GM13976 (cell line): Measurements from ENCODE around the gene TUBGCP3.
"Not testable (repeated sequence)": the region's sequence is repeated elsewhere in the genome, so short reads cannot be mapped to it uniquely, and the experiment has no call there.

ENCODE experiments used
- DNase-seq: peaks from one replicate; pipeline ENCODE4 v3.0.0; 2012; ENCODE audit warnings: low spot score
- in situ Hi-C: fragments of 300-500 bp; cut with MboI; formaldehyde crosslinking; loops from one replicate; pipeline ENCODE4 v1.12.0; 2022; ENCODE audit warnings: low sequenced_read_pairs, mixed read lengths, inconsistent platforms; ENCODE audit not compliant: unreplicated experiment
- TF ChIP-seq, protein P1 (sequence below): IDR thresholded peaks from 2 replicates; pipeline ENCODE4 v1.5.1; 2012; ENCODE audit warnings: borderline replicate concordance, mild to moderate bottlenecking; ENCODE audit not compliant: insufficient read depth; ENCODE audit errors: extremely low read depth, missing control alignments, control extremely low read depth

The TUBGCP3 gene

GRCh38 chr13:112562254-112562653 lies 25.7 kb downstream of the TUBGCP3 start:
- no peak for DNase-seq
- TF ChIP-seq, protein P1, sequence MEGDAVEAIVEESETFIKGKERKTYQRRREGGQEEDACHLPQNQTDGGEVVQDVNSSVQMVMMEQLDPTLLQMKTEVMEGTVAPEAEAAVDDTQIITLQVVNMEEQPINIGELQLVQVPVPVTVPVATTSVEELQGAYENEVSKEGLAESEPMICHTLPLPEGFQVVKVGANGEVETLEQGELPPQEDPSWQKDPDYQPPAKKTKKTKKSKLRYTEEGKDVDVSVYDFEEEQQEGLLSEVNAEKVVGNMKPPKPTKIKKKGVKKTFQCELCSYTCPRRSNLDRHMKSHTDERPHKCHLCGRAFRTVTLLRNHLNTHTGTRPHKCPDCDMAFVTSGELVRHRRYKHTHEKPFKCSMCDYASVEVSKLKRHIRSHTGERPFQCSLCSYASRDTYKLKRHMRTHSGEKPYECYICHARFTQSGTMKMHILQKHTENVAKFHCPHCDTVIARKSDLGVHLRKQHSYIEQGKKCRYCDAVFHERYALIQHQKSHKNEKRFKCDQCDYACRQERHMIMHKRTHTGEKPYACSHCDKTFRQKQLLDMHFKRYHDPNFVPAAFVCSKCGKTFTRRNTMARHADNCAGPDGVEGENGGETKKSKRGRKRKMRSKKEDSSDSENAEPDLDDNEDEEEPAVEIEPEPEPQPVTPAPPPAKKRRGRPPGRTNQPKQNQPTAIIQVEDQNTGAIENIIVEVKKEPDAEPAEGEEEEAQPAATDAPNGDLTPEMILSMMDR: no peak
- in situ Hi-C loops: no loop called here

DNA sequence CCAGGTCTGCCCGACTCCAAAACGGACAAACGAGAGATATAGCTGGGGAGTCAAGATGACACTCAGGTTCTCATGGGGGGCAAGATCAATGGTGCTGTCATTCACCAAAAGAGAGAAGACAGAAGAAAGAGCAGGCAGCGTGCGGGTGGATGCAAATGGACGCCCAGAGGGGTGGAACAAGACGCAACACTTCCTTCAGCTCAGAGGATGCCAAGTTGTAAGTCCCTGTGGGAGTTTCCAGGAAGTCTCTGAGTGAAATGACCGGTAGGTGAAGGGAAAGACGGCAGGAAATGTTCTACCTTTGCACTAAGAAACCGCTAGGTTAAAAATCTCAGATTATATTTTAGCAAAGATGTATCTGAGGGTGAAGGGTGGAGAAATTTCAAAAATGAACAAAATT lies 26.5 kb downstream of the TUBGCP3 start:
- TF ChIP-seq, protein P1: no peak
- in situ Hi-C loops: no loop called here
- no peak for DNase-seq

- DNase-seq: no peak
- TF ChIP-seq, protein P1: no peak
- in situ Hi-C loops: no loop called here
These were observed 29.1 kb downstream of the TUBGCP3 start for GRCh38 chr13:112558696-112559418.

GRCh38 chr13:112556600-112556999 lies 31.4 kb downstream of the TUBGCP3 start:
- in situ Hi-C loops: no loop called here
- TF ChIP-seq, protein P1: no peak
- no peak for DNase-seq

GRCh38 chr13:112554214-112554850 lies 33.6 kb downstream of the TUBGCP3 start:
- in situ Hi-C loops: no loop called here
- TF ChIP-seq, protein P1: no peak
- DNase-seq: no peak

- in situ Hi-C loops, DNase-seq: not testable (repeated sequence)
These were observed 39.0 kb downstream of the TUBGCP3 start for GRCh38 chr13:112548975-112549374.

DNA sequence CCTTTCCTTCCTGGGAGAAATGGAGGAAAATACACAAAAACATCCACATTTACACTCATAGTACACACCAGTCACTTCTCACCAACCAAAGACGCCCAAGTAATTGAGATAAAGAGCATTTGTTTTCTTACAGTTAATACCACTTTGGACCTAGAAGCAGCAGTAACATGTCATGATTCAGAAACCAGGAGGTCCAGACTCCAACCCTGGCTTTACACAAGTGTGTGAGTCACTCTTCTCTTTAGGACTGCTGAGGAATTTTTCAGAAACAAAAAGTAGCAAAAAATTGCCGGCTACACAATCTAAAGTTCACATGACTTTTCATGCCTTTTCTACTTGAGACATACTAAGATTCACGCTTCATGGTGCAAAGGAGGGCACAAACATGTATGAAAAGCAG lies 42.1 kb downstream of the TUBGCP3 start:
- TF ChIP-seq, protein P1: no peak
- in situ Hi-C loops: no loop called here
- DNase-seq: no peak
